Fibroblast of skin of right biceps (primary cell): ENCODE results near the gene WASF3.

Source experiments
- DNase-seq: peaks from one replicate; pipeline ENCODE4 v3.0.0-alpha.2; 2013

Gene WASF3

DNA sequence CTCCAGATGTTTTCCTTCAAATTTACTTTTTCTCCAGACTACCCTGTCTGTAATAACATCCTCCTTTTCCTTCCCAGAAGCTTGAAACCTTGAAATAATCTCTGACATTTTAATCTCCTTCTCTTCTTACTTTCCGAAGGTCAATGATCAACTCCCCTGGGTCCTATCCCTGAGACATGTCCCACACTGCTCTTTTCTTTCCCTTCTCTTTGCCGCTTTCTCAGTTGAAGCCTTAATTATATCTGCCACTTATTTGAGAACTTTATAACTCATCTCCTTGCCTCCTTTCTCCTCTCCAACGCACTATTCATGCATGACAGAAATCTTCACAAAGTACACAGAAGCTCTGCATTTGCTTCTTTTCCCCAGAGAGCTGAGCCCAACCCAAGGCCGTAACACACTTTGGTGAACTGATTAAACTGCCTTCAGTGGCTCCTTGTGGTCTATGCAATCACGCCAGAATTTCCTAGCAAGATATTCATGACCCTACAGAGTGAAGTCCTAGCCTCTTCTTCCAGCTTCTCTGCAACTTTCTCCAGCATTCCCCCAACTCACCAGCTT lies 9.2 kb upstream of the WASF3 start:
- DNase-seq: no peak

DNA sequence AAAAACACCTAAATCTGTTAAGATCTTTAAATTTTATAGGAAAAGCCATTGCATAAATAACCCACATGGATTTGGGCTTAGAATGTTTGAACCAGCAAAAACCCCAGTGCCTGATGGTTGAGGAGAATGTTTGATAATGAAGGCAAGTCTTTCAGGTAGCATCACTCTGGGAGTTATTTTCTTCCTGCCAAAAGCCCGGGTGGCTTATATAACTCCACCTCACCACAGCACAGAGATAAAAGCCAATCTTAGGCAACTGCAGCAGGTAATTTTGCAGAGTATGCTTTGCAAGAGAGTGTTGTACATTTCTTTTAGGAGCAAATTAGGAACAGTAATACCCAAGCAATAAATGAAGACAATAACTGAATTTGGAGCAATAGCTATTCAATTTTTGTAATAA lies 7.8 kb upstream of the WASF3 start:
- DNase-seq: no peak

DNA sequence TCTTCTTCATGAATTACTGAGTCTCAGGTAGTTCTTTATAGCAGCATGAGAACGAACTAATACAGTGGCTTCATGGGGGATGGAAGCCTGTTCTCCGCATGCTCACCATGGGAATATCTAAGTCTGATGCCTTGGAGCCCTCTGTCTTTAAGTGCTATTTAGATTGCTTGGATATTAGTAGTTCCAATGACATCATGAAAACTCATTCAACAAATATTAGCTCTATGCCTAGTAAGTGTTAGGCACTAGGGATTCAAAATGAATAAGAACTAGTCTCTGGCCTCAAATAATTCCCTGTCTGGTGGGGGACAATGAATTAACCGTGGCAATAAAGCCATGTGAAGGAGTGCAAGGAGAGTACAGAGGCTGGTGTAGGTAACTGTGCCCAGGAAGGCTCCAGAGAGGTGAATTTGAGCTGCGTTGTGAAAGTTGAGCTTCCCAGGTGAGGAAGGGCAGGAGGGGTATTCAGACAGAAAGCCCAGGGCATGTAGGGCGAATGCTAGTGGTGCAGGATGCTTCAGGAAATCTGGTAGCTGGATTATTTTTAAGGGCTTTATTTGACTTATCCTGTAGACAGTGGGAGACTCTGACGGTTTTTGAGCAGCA lies 6.1 kb upstream of the WASF3 start:
- DNase-seq: peak; percentile 8

DNA sequence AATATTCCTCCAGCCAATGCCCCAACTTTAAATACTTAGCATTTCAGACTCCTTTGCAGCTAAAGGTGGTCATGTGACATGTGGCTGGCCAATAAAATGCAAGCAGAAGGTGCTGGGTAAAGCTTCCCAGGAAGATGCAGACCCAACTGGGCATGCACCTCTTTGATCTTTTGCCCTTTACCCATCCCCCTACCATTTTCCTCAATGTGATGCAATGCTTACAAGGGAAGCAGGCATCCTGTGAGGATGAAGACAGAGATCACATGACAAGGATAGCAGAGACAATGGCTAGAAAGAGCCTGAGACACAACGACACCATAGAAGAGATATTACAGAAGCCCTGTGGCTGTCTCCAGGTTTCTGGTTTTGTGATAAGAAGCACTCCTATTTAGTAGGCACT lies 2.1 kb upstream of the WASF3 start:
- no peak for DNase-seq

DNA sequence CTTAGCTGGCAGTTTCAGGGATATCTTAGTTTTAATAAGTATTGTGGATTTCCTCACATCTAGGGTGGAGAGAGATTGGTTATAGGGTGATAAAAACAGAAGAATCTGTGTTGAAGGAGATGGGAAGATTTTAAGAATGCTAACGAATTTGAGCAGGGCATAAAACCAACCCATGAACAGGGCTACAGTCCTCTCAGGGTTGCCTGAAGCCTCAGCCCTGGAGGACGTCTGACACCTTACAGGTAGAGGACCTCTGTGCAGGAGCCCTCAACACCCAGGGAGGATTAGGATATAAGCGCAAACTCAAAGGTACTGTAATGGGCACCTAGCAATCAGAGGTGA lies 461 bp upstream of the WASF3 start:
- no peak for DNase-seq

DNA sequence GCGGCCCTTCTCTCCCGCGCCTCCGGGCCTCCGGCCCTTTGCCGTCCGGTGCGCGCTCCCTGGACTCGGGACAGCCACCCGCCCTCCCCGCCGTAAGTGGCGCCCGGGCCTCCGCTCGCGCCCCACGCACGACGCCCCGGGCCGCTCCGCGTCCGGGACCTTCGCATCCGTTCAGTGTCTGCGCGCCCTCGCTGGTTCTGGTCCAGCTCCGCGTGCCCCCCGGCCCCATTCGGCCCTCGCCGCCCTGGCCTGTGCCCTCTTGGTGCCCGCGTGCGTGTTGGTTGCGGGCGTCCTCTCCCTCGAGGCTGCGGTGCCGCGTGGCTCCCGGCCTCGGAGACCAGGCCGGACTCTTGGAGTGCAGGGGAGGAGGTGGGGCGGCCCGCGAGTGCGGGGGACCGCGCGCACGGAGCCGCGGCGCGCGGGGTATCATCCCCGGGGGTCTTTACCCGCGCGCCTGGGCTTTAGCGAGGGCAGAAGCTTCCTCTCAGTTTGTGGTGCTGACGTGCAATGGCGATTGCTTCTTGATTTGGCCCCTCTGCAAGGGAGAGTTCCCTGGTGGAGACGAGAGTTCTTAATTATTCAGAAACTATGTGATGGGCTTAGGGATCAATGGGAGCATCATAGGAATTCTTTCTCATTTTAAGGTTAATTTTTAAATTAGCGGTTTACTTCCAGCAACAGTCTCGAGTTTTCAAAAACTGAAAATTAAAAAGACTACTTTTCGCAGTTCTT lies 757 bp downstream of the WASF3 start:
- peak; percentile 13 for DNase-seq

DNA sequence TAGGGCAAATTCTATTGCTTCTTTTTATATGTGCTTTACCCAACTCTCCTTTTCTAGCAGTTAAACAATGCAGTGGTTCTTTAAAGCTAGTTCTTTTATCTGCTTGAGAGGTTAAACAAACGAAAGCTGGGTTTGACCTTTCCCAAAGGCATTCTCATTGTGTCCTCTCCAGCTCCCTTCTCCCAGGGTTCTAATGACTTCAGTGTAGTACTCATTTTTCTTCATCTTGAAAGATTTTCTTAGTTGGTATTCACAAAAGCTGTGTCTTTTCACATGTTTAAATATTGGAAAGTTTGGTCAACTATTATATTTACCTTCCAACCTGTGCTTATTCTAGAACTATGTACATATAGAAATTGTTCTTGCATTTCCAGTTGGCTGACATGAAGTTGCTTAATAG lies 1.5 kb downstream of the WASF3 start:
- no peak for DNase-seq

DNA sequence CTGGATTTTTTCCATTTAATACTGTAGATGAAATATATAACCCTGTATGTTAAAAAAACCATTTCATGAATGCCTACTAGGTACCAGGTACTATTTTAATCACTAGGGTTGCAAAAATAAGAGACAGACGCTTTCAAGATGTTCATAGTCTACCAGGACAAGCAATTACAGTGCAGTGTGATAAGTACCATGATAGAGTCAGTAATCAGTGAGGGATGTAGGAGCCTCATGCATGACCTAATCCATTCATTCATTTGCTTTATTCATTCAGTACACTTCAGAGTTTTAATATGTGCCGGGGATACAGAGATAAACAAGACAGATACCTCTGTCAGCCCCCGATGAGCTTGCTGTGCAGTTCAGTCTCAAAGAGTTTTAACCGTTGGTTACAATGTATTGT lies 3.0 kb downstream of the WASF3 start:
- DNase-seq: no peak

DNA sequence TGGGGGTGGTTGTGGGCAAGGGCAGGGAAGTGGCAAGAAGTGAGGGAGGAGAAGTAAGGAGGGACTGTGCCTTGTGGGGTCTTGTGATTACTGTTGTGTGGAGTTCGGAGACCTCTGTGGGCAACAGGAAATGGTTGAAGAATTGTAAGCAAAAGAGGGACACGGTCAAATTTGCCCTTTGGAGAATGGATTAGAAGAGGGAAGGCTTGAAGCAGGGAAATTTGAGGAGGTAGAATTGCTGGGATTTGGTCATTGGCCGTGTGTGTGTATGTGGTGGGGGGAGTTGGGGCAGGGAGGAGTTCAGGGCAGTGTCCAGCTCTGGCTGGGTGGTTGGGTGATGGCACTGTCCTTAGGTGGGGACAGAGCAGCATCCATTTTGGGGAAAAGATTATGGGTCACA lies 3.6 kb downstream of the WASF3 start:
- no peak for DNase-seq

DNA sequence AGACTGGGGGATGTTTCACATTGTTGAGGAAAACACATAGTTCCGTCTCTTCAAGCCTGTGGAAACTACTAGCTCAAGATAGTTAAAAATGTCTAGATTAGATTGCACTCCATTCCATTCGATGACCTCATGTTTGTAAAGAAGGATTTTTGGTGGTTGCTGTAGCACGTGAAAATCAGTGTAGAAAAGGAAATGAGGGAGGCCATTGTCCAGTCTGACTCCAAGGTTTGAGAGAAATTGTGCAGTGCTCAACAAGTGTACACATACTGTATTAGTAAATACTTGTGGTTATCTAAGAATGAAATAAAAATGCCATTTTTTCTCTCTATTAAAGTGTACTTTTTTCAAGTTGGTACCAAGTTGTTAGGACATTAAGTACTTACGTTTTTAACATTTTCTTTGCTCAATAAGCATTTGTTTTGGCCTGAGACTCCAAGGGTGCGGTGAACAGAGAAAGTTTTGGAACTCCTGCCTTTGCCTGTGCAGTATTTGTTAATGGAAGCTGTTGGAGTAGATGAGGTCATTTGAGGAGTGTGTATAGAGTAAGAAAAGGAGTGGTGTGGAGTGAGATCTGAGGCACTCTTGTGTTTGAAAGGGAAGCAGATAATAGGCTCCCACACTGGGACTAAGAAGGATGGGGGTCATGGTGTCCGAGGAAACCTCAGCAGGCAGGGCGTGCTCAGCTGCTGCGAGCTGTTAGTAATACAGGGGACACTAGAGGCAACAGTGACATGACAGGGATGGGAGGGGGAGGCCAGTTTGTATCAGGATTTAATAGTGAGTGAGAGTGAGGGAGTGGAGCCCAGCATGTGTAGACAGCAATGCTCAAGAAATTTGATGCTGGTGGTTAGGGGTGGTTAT lies 4.4 kb downstream of the WASF3 start:
- DNase-seq: peak; percentile 75

DNA sequence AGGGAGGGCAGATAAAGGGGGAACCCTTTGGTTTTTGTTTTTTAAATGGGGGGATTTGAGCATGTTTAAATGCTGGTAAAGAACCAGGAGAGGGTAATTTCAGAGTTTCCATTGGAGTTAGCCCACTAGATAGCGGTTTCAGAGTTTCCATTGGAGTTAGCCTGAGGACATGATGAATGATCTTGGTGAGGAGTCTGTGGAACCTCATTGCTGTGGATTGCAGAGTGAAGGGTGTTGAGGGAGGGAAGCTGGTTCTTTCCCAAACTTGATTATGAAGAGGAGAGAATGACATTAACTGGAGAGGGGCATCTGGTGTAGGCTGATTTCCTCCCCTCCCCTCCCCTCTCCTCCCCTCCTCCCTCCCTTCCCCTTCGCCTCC lies 5.0 kb downstream of the WASF3 start:
- peak; percentile 57 for DNase-seq

DNA sequence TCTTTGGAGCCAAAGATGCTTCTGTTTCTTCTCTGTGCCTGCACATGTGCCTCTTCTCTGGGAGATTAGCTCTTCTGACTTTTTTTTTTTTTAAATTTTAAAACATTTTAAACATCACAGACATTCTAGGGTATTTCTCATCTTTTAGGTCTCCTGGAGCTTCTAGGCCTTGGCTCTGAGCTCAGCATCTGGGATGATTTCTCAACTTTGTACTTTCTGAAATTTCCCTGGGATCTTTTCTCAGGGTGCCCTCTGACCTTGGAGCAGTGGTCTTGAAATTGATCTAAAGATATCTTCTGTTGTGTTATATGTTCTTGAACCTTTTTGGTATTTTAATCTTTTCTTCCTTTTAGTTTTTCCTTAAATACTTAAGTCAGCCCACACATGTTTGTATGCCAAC lies 6.2 kb downstream of the WASF3 start:
- DNase-seq: no peak

DNA sequence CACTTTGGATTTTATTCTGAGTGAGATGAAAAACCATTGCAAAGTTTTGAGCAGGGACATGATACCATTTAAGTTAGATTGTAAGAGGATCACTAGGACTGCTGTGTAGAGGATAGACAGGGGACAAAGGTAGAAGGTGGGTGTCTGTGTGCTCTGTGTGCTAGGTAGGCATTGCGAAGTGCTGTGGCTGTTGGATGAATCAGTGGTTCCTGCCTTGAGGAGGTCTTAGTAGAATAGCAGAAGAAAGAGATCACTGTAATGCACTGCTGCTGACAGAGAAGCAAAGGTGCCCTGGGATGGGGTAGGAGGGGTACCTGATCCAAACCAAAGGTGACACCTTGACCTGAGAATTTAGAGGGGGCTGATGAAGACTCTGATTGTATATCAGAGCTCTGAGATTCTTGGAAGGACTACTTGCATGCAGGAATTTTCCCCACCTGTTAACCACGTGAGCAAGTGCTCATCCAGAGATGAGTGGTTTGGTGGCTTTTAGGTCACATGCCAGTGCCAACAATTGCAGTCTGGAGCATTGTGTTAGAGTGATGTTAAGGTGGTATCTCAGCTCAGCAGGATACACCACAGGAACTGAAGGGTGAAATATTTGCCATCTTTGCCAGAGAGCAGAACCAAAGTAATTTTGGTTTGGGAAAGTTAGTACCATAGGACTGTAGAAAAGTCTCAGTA lies 10.8 kb downstream of the WASF3 start:
- no peak for DNase-seq

DNA sequence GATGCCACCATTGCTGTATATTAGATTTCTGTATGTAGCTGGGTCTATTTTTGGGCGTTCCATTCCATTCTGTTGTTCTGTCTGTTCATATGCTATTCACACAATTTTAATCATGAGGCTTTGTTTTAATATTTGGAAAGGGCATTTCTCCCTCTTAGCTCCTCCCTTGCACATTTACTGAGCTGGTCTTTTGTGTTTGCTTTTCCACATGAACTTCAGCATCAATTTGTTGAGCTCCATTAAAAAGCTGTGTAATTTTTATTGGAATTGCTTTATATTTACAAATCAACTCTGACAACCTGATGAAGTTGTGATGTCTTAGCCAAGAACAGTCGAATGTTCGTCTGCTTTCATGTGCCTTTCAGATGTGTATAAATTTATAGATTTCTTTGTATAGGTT lies 14.0 kb downstream of the WASF3 start:
- DNase-seq: no peak

DNA sequence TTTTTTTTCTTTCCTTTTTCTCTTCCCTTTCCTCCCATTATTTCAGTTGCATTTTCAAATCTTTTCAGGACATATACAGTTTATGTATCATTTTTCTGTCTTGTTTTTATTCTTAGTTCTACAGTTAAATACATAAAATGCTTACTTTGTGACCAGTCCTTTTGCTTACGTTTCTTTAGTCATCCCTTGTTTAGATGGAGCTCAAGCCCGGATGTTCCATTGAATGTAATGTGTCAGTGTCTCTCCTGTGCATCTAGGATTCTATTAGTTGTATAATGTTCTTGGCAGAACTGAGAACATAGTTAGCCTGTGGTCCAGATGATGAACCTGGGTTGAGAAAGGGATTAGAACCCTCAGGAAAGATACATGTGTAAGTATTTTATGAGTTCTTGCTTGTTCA lies 17.8 kb downstream of the WASF3 start:
- no peak for DNase-seq

DNA sequence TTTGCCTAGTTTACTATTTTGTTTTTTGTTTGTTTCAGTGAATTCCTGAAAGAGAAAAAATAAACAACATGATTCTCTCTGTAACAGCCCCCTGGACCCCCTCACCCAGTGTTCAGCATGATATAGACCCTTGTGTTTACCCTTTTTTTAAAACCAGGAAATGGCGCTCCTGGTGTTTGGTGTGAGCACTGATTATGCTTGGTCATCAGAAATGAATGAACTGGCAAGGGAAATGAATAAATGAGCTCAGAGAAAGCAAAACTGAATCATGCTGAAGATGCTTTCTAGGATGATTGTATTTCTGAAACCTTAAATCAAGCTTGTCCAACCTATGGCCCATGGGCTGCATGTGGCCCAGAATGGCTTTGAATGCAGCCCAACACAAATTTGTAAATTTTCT lies 22.1 kb downstream of the WASF3 start:
- DNase-seq: no peak

DNA sequence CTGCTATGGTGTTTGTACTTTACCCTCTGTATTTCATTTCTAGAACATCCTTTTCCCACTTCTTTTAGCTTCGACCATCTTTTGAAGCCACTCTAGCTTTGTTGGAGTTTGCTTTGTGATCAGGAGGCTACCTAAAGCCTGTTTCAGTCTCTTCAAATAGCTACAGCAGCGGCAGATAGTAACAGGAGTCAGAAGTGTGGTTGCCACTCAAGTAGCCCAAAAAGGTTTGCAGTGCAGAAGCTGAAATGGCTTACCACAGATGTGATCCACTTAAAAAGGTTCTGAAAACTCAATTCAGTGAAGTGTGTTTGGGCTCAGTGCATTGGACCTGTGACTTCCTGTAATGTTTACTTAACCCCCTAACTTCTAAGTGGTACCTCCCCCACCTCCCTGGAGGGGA lies 26.2 kb downstream of the WASF3 start:
- no peak for DNase-seq

DNA sequence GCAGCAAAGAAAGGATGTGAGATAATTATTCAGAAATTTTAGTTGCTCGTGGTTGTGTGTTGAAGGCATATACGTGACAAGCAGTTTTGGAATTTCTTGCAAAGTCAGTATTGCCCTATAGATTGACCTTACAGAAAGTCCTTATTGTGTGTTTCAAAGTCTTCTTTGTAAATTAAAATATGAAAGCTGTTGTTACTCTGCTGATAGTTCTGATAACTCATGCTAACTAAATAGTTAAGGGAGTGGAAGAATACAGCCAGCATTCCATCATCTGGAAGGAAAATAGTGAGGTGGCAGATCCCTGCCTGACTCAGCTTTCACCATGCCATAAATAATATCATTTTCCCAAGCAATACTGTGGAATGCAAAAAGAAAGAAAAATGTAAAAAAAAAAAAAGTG lies 27.2 kb downstream of the WASF3 start:
- DNase-seq: peak; percentile 94

DNA sequence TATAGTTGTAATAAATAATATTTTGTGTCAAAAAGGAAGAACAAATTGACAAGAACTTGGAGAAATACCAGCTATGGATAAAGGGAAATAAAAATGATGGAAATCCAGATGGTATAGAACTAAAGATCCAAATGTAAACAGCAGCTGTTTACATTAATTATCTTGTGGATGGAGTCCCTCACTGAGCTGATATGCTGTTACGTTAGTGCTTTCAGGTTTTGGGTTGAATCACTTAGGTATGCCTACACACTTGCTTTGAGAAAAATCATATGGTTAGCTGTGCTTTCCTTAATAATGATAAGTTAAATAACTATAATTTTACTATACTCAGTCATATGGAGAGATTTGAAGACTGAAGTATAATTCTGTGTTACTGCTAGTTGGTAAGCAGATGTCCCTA lies 27.7 kb downstream of the WASF3 start:
- DNase-seq: no peak

DNA sequence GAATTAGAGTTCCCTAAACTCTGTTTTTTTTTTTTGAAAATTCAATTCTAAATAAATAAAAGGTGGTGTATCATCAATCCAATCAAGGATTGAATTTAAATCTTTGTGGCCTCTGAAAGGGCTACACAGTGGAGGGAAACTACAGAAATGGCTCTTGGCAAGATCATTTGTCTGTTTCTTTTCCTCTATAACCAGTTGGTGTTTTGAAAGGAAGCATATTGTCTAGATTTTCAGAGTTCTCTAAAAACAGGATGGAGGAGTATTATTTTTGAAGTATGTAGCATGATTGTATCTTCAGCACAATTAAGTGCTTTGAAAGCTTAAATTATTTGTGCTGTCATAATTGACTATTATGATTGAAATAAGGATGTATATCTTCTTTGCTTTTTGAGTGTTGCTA lies 29.8 kb downstream of the WASF3 start:
- DNase-seq: no peak

DNA sequence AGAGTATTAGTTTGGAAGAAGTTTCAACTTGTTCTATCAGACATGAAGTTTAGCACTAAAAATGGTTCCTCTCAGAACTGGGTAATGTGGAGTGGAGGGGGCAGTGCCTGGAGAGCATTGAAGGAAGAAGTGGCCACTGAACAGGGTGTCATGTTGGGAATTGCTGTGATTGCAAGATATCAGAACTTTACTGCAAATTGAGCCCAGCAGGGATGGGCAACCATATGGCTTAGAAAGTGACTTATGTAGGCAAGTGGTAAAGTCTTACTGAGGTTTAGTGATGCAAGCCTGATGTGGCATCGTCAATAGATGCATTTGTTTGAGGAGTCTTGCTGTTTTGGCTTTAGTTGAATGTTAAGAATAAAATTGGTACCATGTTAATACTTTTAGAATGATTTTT lies 31.7 kb downstream of the WASF3 start:
- DNase-seq: no peak

DNA sequence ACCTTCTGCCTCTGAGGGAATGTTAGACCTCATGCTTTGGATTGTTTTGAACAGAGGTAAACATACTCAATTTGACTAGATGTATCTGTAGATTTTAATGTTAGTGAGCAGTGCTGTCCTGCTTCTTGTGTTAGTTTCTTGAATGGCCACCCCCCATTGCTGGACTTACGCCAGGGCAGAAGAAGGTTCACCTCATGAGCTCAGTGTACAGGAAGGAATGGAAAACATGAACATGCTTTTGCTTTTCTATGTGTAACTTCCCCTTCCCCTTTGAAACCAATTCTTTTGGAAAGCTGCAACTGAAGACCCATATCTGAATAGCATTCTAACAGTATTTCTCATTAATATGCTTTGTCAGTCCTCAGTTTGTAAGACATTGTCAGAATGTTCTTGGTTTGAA lies 32.3 kb downstream of the WASF3 start:
- peak; percentile 67 for DNase-seq

DNA sequence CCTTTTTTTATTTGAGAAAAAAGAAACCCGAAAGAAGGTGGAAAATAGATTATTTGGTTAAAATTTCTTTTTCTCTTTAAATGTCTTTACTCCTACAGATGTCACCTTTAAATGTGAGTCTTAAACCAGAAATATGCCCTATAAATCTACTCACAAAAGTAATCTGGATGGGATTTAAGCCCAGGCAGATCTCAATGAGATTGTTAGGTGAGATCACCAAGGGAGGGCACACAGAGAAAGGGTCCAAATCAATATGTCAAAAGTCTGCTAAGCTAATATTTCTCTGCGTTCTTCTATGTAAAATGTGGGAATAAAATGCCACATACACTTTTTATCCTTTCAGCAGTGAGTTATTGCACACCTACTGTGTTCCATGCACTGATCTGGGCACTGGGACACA lies 32.9 kb downstream of the WASF3 start:
- no peak for DNase-seq
